Measurements from ENCODE around the gene PPIC. TPM values are rescaled to one million over a fixed set of nuclear protein-coding genes. Genes with fewer than 3 reads are reported as not detected.

PPIC gene
- total RNA-seq (2014; rRNA removed; shearing (Covaris generic)): 74.2 and 139 TPM in 2 replicates

GRCh38 chr5:123036391-123037103 lies at the start of gene PPIC:
Gene PPIC (minus strand): TSS chr5:123036725. CDS start chr5:123036625, 100 bp downstream.
- DNase-seq (ENCODE audit: low read depth): peak; percentile 83

- DNase-seq (ENCODE audit: low read depth): no peak
Observed at GRCh38 chr5:123085638-123086286, 49.2 kb upstream of the PPIC start.

DNA sequence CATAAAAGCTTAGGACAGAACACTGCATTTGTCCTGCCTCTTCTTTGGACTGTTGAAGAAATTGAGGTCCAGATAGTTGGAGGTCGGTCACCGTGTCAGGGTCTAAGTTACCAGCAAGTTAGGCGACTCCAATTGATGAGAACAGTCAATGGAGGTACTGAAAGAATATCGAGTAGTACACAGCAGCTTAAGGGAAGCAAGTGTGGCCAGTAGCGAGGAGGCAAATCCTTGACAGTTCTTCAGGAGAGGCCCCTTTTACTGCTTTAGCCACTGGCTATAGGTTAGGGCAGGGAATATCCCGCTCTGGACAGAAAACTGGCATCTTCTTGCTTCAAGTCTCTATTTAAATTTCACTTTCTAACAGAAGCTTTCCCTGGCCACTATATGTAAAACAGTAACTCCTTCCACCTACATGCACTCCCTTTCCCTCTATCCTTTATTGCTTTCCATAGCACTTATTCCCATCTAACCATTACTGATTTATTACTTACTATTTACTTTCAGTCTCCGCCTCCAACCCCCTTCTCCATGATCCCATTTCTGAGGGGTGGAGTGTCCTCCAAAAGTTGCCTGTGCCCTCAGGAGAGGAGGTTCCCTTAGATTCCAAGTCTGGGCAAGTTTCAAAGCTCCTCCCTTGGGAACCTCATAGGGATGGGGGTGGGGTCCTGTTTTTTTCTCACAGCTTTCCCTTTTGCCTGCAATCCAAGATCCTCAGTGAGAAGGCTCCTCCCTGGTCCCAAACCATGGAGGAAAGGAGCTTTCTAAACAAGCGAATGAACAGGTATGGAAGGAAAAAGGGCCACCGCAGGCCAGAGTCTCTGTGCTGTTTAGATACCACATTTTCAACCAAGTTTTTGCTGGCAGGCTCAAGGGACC lies 48.4 kb upstream of the PPIC start:
- DNase-seq (ENCODE audit: low read depth): no peak

- DNase-seq (ENCODE audit: low read depth): no peak
Observed at GRCh38 chr5:123083298-123083697, 46.8 kb upstream of the PPIC start.

DNA sequence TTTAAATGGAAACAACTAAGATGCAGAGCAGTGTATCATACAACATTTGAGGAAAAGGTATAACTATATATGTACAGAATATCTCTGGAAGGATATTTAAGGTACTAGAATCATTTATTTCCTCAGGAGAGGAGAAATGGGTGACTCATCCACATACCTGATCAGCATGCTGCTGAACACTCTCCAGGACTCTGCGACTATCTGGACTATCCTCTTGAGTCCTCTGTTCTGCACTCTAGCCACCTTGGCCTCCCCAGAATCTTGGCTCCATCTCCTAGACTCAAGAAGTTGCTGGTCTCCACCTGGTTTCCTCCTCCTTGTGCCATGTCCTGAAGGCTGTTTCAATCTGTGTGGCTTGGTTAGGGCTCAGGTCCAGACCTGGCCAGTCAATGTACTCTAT lies 43.7 kb upstream of the PPIC start:
- DNase-seq (ENCODE audit: low read depth): peak; percentile 4

DNA sequence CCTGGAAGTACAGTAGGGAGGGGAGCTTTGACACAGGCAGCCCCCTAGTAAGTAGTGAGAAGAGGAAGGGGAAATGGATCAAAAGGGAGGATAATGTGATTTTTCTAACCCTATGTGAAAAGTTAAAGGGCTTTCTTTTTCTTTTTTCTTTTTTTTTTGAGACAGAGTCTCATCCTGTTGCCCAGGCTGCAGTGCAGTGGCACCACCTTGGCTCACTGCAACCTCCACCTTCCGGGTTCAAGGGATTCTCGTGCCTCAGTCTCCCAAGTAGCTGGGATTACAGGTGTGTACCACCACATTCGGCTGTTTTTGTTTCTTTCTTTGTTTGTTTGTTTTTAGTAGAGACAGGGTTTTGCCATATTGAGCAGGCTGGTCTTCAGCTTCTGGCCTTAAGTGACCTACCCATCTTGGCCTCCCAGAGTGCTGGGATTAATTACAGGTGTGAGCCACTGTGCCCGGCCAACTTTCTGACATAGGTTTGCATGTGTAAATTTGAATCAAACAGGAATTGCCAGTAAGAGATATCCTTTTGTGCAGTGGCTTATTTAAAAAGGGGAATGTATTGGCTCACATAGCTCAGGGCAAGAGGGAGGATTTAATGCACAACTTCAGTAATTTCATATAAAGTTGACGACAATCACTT lies 39.1 kb upstream of the PPIC start:
- no peak for DNase-seq (ENCODE audit: low read depth)

DNA sequence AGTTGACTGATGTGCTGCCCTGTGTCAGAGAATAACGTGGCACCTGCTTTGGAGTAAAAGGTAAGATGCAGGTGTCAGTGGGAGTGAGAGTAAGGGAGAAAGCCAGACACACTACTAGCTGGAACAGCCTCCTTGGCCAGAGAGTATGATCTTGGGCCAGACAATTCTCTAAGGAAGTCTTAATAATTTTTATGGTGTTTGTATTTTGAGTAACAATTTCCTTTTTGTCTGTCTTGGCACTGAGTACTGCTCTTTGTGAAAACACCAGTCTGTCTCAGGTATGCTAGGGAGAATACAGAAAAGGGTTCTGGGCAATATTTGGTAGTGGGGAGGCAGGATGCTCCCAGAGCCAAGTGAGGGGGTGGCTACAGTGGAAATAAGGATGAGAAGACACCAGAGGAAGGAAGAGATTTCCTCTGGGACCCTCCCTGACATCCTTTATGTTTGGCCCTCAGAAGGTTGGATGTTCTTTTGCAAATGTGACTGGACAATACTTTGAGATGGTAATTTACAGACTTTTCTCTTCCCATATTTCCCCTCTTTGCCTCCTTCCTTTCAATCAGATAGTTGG lies 31.9 kb upstream of the PPIC start:
- no peak for DNase-seq (ENCODE audit: low read depth)

GRCh38 chr5:123066016-123066415 lies 29.5 kb upstream of the PPIC start:
- peak; percentile 2 for DNase-seq (ENCODE audit: low read depth)

- no peak for DNase-seq (ENCODE audit: low read depth)
Observed at GRCh38 chr5:123059455-123059854, 22.9 kb upstream of the PPIC start.

DNA sequence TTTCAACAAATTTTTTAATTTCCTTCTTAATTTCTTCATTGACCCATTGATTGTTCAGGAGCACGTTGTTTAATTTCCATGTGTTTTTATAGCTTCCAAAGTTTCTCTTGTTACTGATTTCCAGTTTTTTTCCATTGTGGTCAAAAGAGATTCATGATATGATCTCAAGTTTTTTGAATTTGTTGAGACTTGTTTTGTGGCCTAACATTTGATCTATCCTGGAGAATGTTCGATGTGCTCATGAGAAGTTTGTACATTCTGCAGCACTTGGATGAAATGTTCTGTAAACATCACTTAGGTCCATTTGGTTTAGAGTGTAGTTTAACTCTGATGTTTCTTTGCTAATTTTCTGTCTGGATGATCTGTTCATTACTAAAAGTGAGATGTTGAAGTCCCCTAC lies 14.7 kb upstream of the PPIC start:
- no peak for DNase-seq (ENCODE audit: low read depth)

GRCh38 chr5:123047706-123048105 lies 11.2 kb upstream of the PPIC start:
- DNase-seq (ENCODE audit: low read depth): peak; percentile 7

GRCh38 chr5:123046222-123046621 lies 9.7 kb upstream of the PPIC start:
- DNase-seq (ENCODE audit: low read depth): no peak

GRCh38 chr5:123044926-123045617 lies 8.5 kb upstream of the PPIC start:
- no peak for DNase-seq (ENCODE audit: low read depth)

GRCh38 chr5:123039673-123040072 lies 3.1 kb upstream of the PPIC start:
- no peak for DNase-seq (ENCODE audit: low read depth)

DNA sequence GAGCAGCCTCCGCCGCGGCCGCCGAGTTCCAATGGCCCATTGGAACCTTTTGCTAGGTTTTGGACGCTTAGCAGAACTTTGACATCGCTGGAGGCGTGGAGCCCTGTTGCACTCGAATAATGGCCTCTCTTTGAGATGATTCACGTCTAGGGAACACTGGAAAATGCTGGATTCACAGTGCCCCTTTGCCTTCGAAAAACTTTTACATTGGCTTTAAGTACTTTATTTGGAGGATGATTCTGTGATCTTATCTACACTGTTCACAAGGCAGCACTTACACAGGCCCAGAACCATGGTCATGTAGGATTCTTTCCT lies 536 bp upstream of the PPIC start:
- DNase-seq (ENCODE audit: low read depth): no peak

DNA sequence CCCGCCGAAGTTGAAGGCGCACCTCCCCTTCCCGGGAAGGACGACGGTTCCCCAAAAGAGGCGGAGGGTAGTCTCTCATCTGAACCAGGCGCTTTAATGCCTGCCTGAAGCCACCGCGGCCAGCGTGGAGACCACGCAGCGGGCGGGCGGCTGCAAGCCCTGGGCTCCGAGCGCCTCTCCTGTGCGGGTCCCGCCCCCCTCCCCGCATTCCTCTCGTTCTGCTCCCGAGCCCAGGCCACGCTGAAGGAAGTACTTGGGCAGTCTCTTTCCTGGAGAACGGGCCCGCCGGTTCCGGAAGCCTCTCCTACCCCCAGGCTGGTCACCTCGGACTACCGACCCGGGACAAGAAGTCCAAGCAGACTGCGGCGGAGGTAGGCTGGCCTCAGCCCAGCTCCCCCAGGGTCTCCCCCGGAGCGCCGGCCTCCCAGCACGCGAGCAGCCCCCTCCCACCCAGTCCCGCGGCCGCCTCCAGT lies 571 bp downstream of the PPIC start:
- peak; percentile 56 for DNase-seq (ENCODE audit: low read depth)

DNA sequence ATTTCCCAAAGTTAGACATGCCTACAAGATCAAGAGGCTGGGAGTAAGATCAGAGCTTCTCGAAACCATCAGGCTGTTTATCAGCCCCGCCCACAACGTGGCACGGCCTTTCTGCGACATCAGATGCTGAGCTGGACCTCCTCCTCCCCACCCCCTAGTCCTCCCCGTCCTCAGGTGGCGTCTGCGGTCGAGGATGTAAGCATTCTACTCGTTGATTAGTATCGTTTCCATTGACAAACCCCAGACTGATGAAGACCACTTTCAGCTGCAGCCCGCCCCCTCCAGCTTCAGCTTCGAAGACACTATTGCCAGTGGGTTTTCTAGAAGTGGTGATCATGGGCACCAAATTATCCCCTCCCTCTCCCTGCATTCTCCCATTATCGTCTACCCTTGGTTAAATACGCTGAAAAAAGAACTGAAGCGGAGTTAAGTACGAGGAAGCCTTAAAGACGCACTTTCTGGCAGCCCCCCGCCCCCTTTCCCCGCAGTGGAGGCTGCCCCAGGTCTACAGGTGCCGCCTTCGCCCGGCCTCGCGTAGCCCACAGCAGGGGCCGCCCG lies 1.1 kb downstream of the PPIC start:
- DNase-seq (ENCODE audit: low read depth): no peak

DNA sequence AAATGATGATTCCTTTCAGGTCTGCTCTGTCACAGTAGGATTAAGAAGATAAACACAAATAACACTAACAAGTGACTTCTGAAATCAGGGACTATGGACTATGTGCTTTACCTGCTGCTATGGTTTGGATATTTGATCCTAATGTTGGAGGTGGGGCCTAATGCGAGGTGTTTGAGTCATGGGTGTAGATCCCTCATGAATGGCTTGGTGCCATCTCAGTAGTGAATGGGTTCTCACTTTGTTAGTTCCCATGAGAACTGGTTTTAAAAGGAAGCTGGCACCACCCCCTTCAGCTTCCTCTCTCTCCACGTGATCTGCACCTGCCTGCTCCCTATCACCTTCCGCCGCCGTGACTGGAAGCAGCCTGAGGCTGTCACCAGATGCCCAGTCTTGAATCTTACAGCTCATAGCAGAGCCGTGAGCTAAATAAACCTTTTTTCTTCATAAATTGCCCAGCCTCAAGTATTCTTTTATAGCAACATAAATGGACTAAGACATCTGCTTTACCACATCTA lies 3.3 kb downstream of the PPIC start:
- DNase-seq (ENCODE audit: low read depth): peak; percentile 24

DNA sequence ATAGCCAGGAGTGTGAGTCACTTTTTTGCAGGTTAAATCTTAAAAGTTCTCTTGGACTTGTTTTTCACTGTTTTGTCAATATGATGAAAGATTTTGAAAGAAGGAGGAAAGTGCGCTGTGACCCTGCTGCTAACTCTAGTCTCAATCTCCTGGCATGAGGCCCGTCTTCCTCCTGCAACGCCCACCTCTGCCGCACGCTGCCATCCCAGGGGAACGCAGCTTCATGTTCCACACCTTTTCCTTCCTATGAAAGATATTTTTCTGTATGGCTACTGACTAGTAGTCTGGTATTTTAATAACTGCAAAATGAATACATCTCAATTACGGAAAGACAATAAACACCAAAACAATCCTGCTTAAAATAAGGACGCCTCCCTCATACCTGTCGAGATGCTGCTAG lies 8.3 kb downstream of the PPIC start:
- no peak for DNase-seq (ENCODE audit: low read depth)

- DNase-seq (ENCODE audit: low read depth): no peak
Observed at GRCh38 chr5:123014689-123015088, 21.8 kb downstream of the PPIC start.

- DNase-seq (ENCODE audit: low read depth): no peak
Observed at GRCh38 chr5:123012321-123012720, 24.2 kb downstream of the PPIC start.
